DOHH2 (cell line): ENCODE results near the gene NOS3.

ENCODE experiments used
- H3F3A ChIP-seq: fragments of 200-600 bp; sonication (generic), shearing (Covaris generic); 2 replicates; pipeline ENCODE4 v1.6.0; 2016; ENCODE audit warnings: antibody characterized with exemption, mild to moderate bottlenecking; ENCODE audit not compliant: control insufficient read depth, insufficient read depth
- H3K27ac ChIP-seq: fragments of 200-600 bp; sonication (generic); 2 replicates; pipeline ENCODE4 v1.5.1; 2014; ENCODE audit warnings: low read depth, mild to moderate bottlenecking, low read length, moderate library complexity
- H3K27me3 ChIP-seq: fragments of 200-600 bp; sonication (generic); 2 replicates; pipeline ENCODE4 v1.6.1; 2014; ENCODE audit warnings: mild to moderate bottlenecking, low read length, mixed read lengths; ENCODE audit not compliant: control insufficient read depth
- H3K36me3 ChIP-seq: fragments of 200-600 bp; sonication (generic); 2 replicates; pipeline ENCODE4 v1.6.1; 2014; ENCODE audit warnings: mild to moderate bottlenecking, low read length, moderate library complexity, mixed read lengths; ENCODE audit not compliant: control insufficient read depth
- H3K4me1 ChIP-seq: fragments of 200-600 bp; sonication (generic); 2 replicates; pipeline ENCODE4 v1.6.1; 2014; ENCODE audit warnings: mild to moderate bottlenecking, low read length, mixed read lengths; ENCODE audit not compliant: control insufficient read depth
- H3K4me2 ChIP-seq: fragments of 200-600 bp; sonication (generic); 2 replicates; pipeline ENCODE4 v1.6.0; 2014; ENCODE audit warnings: mild to moderate bottlenecking, low read length, moderate library complexity
- H3K4me3 ChIP-seq: fragments of 200-600 bp; sonication (generic); 2 replicates; pipeline ENCODE4 v1.5.1; 2014; ENCODE audit warnings: mild to moderate bottlenecking, low read length, mixed read lengths
- H3K79me2 ChIP-seq: fragments of 200-600 bp; sonication (generic); 2 replicates; pipeline ENCODE4 v1.6.1; 2014; ENCODE audit warnings: mild to moderate bottlenecking, low read length, mixed read lengths; ENCODE audit not compliant: control insufficient read depth
- H3K9me2 ChIP-seq: fragments of 200-600 bp; sonication (generic); replicated peaks from 2 replicates; pipeline ENCODE4 v1.6.1; 2014; ENCODE audit warnings: mild to moderate bottlenecking, low read length, mixed read lengths; ENCODE audit not compliant: control insufficient read depth
- H3K9me3 ChIP-seq: fragments of 200-600 bp; sonication (generic); 2 replicates; pipeline ENCODE4 v1.6.1; 2014; ENCODE audit warnings: antibody characterized with exemption, low read length, mixed read lengths; ENCODE audit not compliant: control insufficient read depth, insufficient read depth
- H4K20me1 ChIP-seq: fragments of 200-600 bp; sonication (generic); 2 replicates; pipeline ENCODE4 v1.6.0; 2014; ENCODE audit warnings: low read depth, mild to moderate bottlenecking, antibody characterized with exemption, low read length, moderate library complexity; ENCODE audit not compliant: control insufficient read depth, insufficient read depth
- CTCF ChIP-seq: fragments of 200-600 bp; sonication (generic); IDR thresholded peaks from one replicate; pipeline ENCODE4 v1.5.1; 2014; ENCODE audit warnings: antibody characterized with exemption, mild to moderate bottlenecking, low read depth, low read length; ENCODE audit not compliant: poor library complexity, severe bottlenecking
- EZH2phosphoT487 ChIP-seq: fragments of 200-600 bp; sonication (generic); IDR thresholded peaks from 2 replicates; pipeline ENCODE4 v1.6.1; 2017; ENCODE audit warnings: borderline replicate concordance, mild to moderate bottlenecking, antibody characterized with exemption, low read length, moderate library complexity, mixed read lengths

NOS3 gene

GRCh38 chr7:150968056-150968733, 22.6 kb upstream of the NOS3 start:
- no peak overlapping the region for H3K27ac ChIP-seq
- no peaks in the 10 kb centered on the region for H3K9me3 ChIP-seq
- H3K4me3 ChIP-seq = no peak overlapping the region
- no peaks in the 10 kb centered on the region for H3K79me2 ChIP-seq
- no peaks in the 10 kb centered on the region; the same call in 1 of the 2 replicates for H3F3A ChIP-seq
- no peaks in the 10 kb centered on the region for H3K36me3 ChIP-seq
- 0 out of 2 replicates have a peak, but pooled peaks cover 14% of the 10 kb centered on the region for H3K27me3 ChIP-seq
- H4K20me1 ChIP-seq = no peaks in the 10 kb centered on the region; the same call in 1 of the 2 replicates
- TF ChIP-seq CTCF (no peak), EZH2phosphoT487 (no peak)
- H3K4me1 ChIP-seq = peaks cover 4% of the 10 kb centered on the region; the same call in 1 of the 2 replicates
- H3K9me2 ChIP-seq = no peaks in the 10 kb centered on the region
- H3K4me2 ChIP-seq = no peak overlapping the region

- Histone ChIP-seq H3K36me3 (no peaks in the 10 kb centered on the region), H3K27ac (no peak overlapping the region), H3K4me1 (peaks cover 6% of the 10 kb centered on the region), H3K4me2 (no peak overlapping the region), H4K20me1 (no peaks in the 10 kb centered on the region; the same call in 1 of the 2 replicates), H3K79me2 (no peaks in the 10 kb centered on the region), H3K9me3 (no peaks in the 10 kb centered on the region), H3K9me2 (no peaks in the 10 kb centered on the region), H3F3A (no peaks in the 10 kb centered on the region; the same call in 1 of the 2 replicates), H3K27me3 (0 out of 2 replicates have a peak, but pooled peaks cover 14% of the 10 kb centered on the region), H3K4me3 (no peak overlapping the region)
- TF ChIP-seq EZH2phosphoT487 (no peak), CTCF (no peak)
These were observed 22.0 kb upstream of the NOS3 start for GRCh38 chr7:150968734-150969372.

GRCh38 chr7:150969475-150969874, 21.3 kb upstream of the NOS3 start:
- H3K9me2 ChIP-seq = no peaks in the 10 kb centered on the region
- H3K4me1 ChIP-seq = peaks cover 11% of the 10 kb centered on the region
- H3K4me3 ChIP-seq = no peak overlapping the region
- no peaks in the 10 kb centered on the region for H3K9me3 ChIP-seq
- no peaks in the 10 kb centered on the region; the same call in 1 of the 2 replicates for H3F3A ChIP-seq
- H3K27ac ChIP-seq = no peak overlapping the region
- no peaks in the 10 kb centered on the region for H3K36me3 ChIP-seq
- no peak overlapping the region for H3K4me2 ChIP-seq
- H3K79me2 ChIP-seq = no peaks in the 10 kb centered on the region
- no peaks in the 10 kb centered on the region; the same call in 1 of the 2 replicates for H4K20me1 ChIP-seq
- TF ChIP-seq CTCF (no peak), EZH2phosphoT487 (no peak)
- H3K27me3 ChIP-seq = 0 out of 2 replicates have a peak, but pooled peaks cover 14% of the 10 kb centered on the region
